HG02970 (cell line): ENCODE results near the gene NINJ2.

ENCODE experiments used
- ATAC-seq: cut with Tn5 transposase; IDR thresholded peaks from one replicate; pipeline ENCODE4 v1.9.1; 2021; ENCODE audit warnings: mild to moderate bottlenecking, moderate library complexity, moderate number of reproducible peaks; ENCODE audit not compliant: unreplicated experiment, low FRiP score

The NINJ2 gene

GRCh38 chr12:559208-559905 lies 103.9 kb downstream of the NINJ2 start:
- ATAC-seq = no peak

- ATAC-seq = no peak
These were observed 104.7 kb downstream of the NINJ2 start for GRCh38 chr12:558580-558979.

GRCh38 chr12:556498-556897 lies 106.7 kb downstream of the NINJ2 start:
- no peak for ATAC-seq

- no peak for ATAC-seq
These were observed 109.3 kb downstream of the NINJ2 start for GRCh38 chr12:554001-554285.

GRCh38 chr12:553216-554000 lies 109.8 kb downstream of the NINJ2 start:
- no peak for ATAC-seq

- no peak for ATAC-seq
These were observed 110.8 kb downstream of the NINJ2 start for GRCh38 chr12:552466-552865.

GRCh38 chr12:550473-551260 lies 112.6 kb downstream of the NINJ2 start:
- ATAC-seq = no peak

- no peak for ATAC-seq
These were observed 113.7 kb downstream of the NINJ2 start for GRCh38 chr12:549476-550082.

- no peak for ATAC-seq
These were observed 115.3 kb downstream of the NINJ2 start for GRCh38 chr12:547883-548470.

- no peak for ATAC-seq
These were observed 116.1 kb downstream of the NINJ2 start for GRCh38 chr12:546920-547845.

GRCh38 chr12:546265-546919 lies 116.9 kb downstream of the NINJ2 start:
- no peak for ATAC-seq

GRCh38 chr12:545835-546234 lies 117.4 kb downstream of the NINJ2 start:
- ATAC-seq = no peak

- ATAC-seq = no peak
These were observed 118.2 kb downstream of the NINJ2 start for GRCh38 chr12:544941-545635.

GRCh38 chr12:544142-544541 lies 119.1 kb downstream of the NINJ2 start:
- no peak for ATAC-seq

GRCh38 chr12:543114-543451 lies 120.2 kb downstream of the NINJ2 start:
- ATAC-seq = no peak

GRCh38 chr12:542395-543113 lies 120.7 kb downstream of the NINJ2 start:
- ATAC-seq = no peak

- no peak for ATAC-seq
These were observed 121.4 kb downstream of the NINJ2 start for GRCh38 chr12:541676-542324.
